Heart left ventricle (tissue), 13 donors: ENCODE measurements around the gene SULT2B1.
"Not testable (repeated sequence)": the region's sequence is repeated elsewhere in the genome, so short reads cannot be mapped to it uniquely, and the experiment has no call there.

ENCODE experiments used
- CTCF ChIP-seq, 12 donors: fragments of 200-600 bp; sonication (generic) in 4 of 12; IDR thresholded peaks; one replicate each; pipeline versions ENCODE4 v1.5.0 to v1.8.0; 2018 to 2022; ENCODE audit warnings: antibody characterized with exemption in 12 of 12, mild to moderate bottlenecking in 5 of 12
- POLR2A ChIP-seq, 2 donors: fragments of 450-650 bp; IDR thresholded peaks; one replicate each; pipeline ENCODE4 v1.6.1; 2017; ENCODE audit warnings: antibody characterized with exemption in 2 of 2, mild to moderate bottlenecking in 2 of 2, moderate library complexity in 2 of 2
- donor health status: ischemic (EF 13 %, LVEDD 7.1; RV severe dilation, severe dysfunction).
- donor health status: DM: no; HTN: yes; CAD: no.
- donor health status: DM: no; HTN: no; CAD: no.
- donor health status: ischemic (EF 25% LVEDD 6.9; RV normal size, moderate dysfunction).
- donor health status: ischemic (EF 25% LVEDD 5.7; RV mildly dilated, moderate dysfunction).
- donor health status: ischemic (EF 35%, LVEDD 5.7; RV mildly dilated, moderate dysfunction).
- donor health status: nonischemic (EF 11% LVEDD 7.7; RV severe dilation, severe dysfunction).
- donor health status: DM: yes; HTN: yes; CAD: no.
- donor health status: PGD.
- donor health status: ischemic (EF 29% LVEDD 5.4; RV normal size, mild dysfunction).
- donor health status: nonischemic (EF 23%, LVEDD 6.1; RV moderate dilation, normal function).

- TF ChIP-seq CTCF, POLR2A (IDR thresholded peaks at IDR 0.05): not testable (repeated sequence)
These were observed 80.3 kb downstream of the SULT2B1 start for GRCh38 chr19:48632286-48632685.
